Epidermal melanocyte (primary cell): Measurements from ENCODE around the gene PODXL2.
"Not testable (repeated sequence)": the region's sequence is repeated elsewhere in the genome, so short reads cannot be mapped to it uniquely, and the experiment has no call there.

Experiments
- DNase-seq: peaks from one replicate; pipeline ENCODE4 v3.0.0; 2011; ENCODE audit warnings: low spot score; ENCODE audit not compliant: insufficient read length

Gene PODXL2

GRCh38 chr3:127604546-127605165, 24.3 kb upstream of the PODXL2 start:
- DNase-seq: no peak

DNA sequence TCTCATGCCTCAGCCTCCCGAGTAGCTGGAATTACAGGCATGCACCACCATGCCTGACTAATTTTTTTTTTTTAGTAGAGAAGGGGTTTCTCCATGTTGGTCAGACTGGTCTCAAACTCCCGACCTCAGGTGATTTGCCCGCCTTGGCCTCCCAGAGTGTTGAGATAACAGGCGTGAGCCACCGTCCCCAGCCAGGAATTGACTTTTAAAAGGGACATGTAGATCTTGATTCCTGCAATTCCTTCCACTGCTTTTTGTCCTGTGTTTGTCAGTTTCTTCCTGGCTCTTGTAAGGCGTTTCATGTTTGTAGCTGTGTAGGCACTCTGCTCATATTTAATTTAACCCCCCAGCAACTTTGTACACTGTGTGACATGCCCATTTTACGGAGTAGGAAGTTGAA, 23.4 kb upstream of the PODXL2 start:
- DNase-seq: not testable (repeated sequence)

DNA sequence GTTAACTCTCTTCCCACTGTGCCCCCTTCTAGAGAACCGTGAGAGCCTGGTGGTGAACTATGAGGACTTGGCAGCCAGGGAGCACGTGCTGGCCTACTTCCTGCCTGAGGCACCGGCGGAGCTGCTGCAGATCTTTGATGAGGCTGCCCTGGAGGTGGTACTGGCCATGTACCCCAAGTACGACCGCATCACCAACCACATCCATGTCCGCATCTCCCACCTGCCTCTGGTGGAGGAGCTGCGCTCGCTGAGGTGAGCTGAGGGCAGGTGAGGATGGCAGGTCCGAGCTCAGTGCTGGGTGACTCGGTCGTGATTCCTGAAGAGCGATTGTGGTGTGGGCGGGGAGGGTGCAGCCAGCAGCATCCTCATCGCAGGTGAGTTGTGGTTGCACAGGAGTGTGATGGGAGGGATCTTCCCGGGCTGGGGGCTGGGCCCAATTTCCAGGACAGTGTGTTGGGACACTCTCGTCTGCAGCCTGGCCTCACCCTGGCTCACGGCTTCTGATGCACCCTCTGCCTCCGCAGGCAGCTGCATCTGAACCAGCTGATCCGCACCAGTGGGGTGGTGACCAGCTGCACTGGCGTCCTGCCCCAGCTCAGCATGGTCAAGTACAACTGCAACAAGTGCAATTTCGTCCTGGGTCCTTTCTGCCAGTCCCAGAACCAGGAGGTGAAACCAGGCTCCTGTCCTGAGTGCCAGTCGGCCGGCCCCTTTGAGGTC, 22.7 kb upstream of the PODXL2 start:
- no peak for DNase-seq

DNA sequence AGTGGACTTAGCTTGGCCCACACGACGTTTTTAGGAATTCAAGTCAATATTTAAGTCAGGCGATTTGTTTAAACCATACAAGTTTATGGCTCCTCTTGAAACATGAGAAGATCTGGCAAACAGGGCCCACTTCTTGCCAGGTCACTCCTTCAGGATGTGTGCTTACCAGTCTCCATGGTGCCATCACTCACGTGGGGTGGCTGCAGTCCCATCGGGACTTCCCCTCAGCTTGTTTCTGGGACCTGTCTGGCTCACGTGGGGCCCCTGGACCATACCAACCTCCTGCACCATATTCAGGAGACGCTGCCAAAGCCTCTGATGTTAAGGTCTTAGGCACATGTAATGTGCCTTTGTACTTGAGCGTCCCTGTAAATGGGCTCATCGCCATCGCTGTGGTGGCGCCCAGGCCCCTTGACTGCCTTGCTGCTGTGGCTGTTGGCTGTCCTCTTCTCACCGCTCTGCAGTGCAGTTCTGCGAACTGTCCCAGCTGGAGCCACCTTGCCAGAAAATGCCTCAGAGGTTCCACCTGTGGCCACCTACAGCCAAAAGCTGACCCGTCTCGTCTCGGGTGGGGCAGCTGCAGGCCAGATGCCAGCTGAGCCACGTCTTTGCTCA, 21.9 kb upstream of the PODXL2 start:
- DNase-seq: no peak

DNA sequence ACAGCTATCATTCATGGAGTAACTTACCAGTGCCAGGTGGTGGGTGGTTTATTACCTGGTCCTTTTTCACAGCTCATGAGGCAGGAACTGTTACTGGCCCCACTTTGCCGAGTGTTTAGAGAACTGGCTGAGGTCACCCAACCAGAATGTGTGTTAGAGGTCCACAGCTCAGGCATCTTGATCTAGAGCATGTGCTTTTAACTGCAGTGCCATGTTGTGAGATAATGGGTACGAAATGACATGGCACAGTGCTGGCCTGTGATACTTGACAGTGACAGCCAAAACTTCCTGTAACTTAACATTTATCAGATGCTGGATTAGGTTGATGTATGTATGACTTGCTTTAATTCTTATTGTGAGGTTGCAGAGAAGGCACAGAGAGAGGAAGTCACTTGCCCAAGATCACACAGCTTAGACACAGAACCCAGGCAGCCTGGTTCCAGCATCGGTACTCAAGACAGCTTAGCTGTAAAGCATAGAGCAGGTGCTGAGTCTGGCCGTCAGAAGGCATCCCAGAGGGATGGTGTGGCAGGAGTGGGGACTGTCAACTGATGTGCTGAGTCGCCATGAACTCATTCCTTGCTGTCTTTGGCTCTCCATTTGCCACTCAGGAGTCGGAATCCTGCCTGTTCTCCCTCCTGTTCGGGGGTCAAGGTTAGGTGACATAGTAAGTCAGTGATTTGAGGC, 21.2 kb upstream of the PODXL2 start:
- no peak for DNase-seq

DNA sequence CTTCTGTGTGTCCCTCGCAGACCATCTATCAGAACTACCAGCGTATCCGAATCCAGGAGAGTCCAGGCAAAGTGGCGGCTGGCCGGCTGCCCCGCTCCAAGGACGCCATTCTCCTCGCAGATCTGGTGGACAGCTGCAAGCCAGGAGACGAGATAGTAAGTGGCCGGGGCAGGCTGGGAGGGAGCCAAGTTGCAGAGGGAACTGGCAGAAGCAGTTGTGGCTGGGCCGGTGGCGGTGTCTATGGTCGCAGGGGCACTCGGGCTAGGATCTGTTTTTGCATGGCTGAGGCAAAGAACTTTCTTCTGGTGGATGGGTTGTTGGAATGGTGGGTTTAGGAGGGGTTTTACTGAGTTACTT, 20.6 kb upstream of the PODXL2 start:
- DNase-seq: no peak

DNA sequence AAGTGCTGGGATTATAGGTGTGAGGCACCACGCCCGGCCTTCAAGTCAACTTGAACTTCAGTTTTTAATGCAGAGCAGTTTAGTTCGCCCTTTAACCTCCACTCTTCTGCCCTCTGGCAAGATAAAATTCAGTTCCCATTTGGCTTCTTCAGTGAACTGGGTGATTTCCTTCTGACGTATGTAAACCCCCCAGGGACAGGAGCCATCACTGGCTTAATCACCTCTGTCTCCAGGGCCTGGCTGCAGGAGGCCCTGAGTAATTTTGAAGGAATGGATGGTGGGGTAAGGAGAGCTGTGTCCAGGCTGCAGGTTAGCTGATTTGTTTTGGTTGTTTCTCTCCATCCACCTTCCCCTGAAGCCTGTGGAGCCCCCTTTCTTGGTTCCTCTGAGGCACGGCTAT, 18.9 kb upstream of the PODXL2 start:
- no peak for DNase-seq

DNA sequence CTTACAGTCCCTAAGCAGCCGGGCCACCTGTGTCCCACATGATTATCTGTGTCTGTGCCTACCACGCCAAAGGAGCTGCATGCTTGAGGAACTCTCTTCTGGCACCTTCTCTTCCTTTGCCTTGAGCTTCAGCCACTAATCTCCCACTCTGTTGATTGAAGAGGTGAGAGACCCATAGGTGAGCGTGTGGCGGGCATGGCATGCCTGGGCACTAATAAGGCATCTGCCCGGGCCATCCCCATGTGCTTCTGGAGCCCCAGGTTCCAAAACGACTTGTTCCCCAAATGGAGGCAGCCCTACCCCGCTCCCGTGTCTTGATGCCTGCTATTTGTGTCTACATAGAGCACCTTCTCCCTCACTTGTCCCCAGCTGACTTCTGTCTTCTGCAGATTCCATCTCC, 17.7 kb upstream of the PODXL2 start:
- no peak for DNase-seq

DNA sequence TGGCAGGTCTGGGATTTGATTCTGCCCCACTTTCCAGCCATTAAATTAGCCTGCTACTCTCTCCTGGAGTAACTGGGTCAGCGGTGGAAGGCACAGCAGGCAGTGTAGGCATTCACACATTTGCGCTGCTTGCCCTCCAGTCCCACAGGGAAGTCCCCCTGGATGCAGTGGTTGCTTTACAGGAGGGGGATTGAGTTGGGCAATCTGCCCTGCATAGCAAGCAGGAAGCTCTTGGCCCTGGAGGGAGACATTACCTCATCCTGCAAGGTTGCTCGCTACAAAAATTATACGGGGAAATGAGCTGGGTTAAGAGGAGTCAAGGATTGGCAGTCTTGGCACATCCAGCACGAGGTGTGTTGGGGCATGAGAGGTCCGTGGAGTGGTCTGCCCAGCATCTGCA, 16.0 kb upstream of the PODXL2 start:
- no peak for DNase-seq

DNA sequence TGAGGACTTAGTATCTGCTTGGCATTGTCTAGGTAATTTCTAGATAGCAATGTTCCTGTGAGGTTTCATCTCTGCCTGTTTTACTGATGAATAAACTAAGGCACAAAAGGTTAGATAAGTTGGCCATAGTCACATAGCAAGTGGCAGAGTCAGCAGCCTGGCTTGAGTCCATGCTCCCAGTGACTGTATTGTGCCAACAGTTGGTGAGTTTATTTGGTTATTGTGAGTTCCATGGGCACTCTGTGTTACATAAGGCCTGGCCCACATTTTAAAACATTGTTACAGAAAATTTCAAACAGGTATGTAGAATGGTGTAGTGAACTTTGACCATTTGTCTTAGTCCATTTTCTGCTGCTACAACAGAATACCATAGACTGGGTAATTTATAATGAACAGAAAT, 15.6 kb upstream of the PODXL2 start:
- no peak for DNase-seq

- no peak for DNase-seq
These were observed 13.9 kb upstream of the PODXL2 start for GRCh38 chr3:127614928-127615589.

GRCh38 chr3:127615631-127616305, 13.2 kb upstream of the PODXL2 start:
- no peak for DNase-seq

DNA sequence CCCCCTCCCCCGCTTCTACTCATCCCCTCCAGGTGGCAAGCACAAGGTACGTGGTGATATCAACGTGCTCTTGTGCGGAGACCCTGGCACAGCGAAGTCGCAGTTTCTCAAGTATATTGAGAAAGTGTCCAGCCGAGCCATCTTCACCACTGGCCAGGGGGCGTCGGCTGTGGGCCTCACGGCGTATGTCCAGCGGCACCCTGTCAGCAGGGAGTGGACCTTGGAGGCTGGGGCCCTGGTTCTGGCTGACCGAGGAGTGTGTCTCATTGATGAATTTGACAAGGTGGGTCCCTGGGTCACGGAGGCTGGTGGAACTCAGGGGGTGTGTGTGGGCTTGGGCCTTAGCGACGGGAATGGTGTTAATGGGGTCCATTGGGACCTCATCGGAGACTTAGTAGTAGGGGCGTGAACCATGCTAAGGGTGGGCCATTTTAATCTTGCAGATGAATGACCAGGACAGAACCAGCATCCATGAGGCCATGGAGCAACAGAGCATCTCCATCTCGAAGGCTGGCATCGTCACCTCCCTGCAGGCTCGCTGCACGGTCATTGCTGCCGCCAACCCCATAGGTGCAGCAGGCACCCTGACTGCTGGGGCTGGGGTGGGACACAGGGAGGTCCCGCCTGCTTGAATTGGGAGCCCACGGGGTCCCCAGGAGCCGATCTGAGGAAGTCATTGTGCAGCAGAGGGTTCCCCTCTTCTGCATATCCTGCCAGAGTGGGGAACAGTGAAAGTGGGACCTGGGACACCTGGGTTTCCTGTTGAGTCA, 12.0 kb upstream of the PODXL2 start:
- no peak for DNase-seq

DNA sequence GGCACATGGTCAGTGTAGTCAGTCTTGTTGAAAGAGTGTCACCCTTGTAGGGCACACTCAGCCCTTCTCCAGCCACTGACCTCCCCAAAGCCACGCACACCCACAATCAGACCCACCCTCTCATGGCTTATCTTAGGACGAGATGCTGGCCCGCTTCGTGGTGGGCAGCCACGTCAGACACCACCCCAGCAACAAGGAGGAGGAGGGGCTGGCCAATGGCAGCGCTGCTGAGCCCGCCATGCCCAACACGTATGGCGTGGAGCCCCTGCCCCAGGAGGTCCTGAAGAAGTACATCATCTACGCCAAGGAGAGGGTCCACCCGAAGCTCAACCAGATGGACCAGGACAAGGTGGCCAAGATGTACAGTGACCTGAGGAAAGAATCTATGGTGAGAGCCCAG, 10.1 kb upstream of the PODXL2 start:
- no peak for DNase-seq

GRCh38 chr3:127620637-127621375, 8.2 kb upstream of the PODXL2 start:
- no peak for DNase-seq

- no peak for DNase-seq
These were observed 7.0 kb upstream of the PODXL2 start for GRCh38 chr3:127622031-127622430.

GRCh38 chr3:127622772-127623576, 6.0 kb upstream of the PODXL2 start:
- DNase-seq: no peak

GRCh38 chr3:127624063-127624462, 4.9 kb upstream of the PODXL2 start:
- no peak for DNase-seq

- DNase-seq: no peak
These were observed 3.2 kb upstream of the PODXL2 start for GRCh38 chr3:127625821-127626220.
